HUDEP-2 (cell line): ENCODE measurements around the gene RDH14.

Source experiments
- DNase-seq, 76 experiments: peaks; one replicate each; lab custom pipeline; 2025; ENCODE audit not compliant: unreplicated experiment in 76 of 76; lab: John Stamatoyannopoulos, UW

The RDH14 gene

GRCh38 chr2:18560031-18560796, at the start of gene RDH14:
TSS of gene RDH14 (minus strand) at chr2:18560653. CDS start at chr2:18560572, 81 bp downstream.
- peak in 74 of 76 experiments; percentile 15 to 87 (median 75) for DNase-seq

- DNase-seq, result no peak
Measured at GRCh38 chr2:18610090-18610489, 49.6 kb upstream of the RDH14 start.

GRCh38 chr2:18605115-18605514, 44.7 kb upstream of the RDH14 start:
- DNase-seq, result no peak

GRCh38 chr2:18604531-18604885, 44.1 kb upstream of the RDH14 start:
- DNase-seq, result no peak

GRCh38 chr2:18603854-18604530, 43.5 kb upstream of the RDH14 start:
- DNase-seq, result no peak

- DNase-seq, result no peak
Measured at GRCh38 chr2:18602298-18602697, 41.8 kb upstream of the RDH14 start.

- DNase-seq, result no peak
Measured at GRCh38 chr2:18600255-18600613, 39.8 kb upstream of the RDH14 start.

- DNase-seq, result no peak
Measured at GRCh38 chr2:18599509-18600254, 39.2 kb upstream of the RDH14 start.

- DNase-seq, result no peak
Measured at GRCh38 chr2:18598848-18599484, 38.5 kb upstream of the RDH14 start.

- DNase-seq, result no peak
Measured at GRCh38 chr2:18597618-18598017, 37.2 kb upstream of the RDH14 start.

- DNase-seq, result no peak
Measured at GRCh38 chr2:18596993-18597392, 36.5 kb upstream of the RDH14 start.

- DNase-seq, result no peak
Measured at GRCh38 chr2:18593496-18593895, 33.0 kb upstream of the RDH14 start.

GRCh38 chr2:18592372-18592771, 31.9 kb upstream of the RDH14 start:
- no peak for DNase-seq

- no peak for DNase-seq
Measured at GRCh38 chr2:18589354-18589753, 28.9 kb upstream of the RDH14 start, which contains the start of gene NT5C1B. TSS of gene NT5C1B (minus strand) at chr2:18589569. CDS start at chr2:18589468, 101 bp downstream.

- no peak for DNase-seq
Measured at GRCh38 chr2:18588802-18589201, 28.3 kb upstream of the RDH14 start.

- no peak for DNase-seq
Measured at GRCh38 chr2:18588049-18588448, 27.6 kb upstream of the RDH14 start.

GRCh38 chr2:18585526-18585925, 25.1 kb upstream of the RDH14 start:
- DNase-seq, result no peak

- DNase-seq, result no peak
Measured at GRCh38 chr2:18584608-18584954, 24.1 kb upstream of the RDH14 start.

GRCh38 chr2:18583905-18584607, 23.6 kb upstream of the RDH14 start:
- DNase-seq, result no peak

GRCh38 chr2:18580606-18581005, 20.2 kb upstream of the RDH14 start:
- DNase-seq, result no peak

GRCh38 chr2:18578033-18578432, 17.6 kb upstream of the RDH14 start:
- no peak for DNase-seq
